ENCODE results near the gene SORBS2.

SORBS2 gene

GRCh38 chr4:185640811-185641675, 171.0 kb downstream of the SORBS2 start:
- Mint-ChIP-seq H3K36me3 (ENCODE audit: low read depth) (peaks cover 3% of the 10 kb centered on the region), H3K4me3 (no peak overlapping the region), H3K9me3 (no peaks in the 10 kb centered on the region), H3K27ac (no peak overlapping the region), H3K4me1 (peaks cover 13% of the 10 kb centered on the region), H3K27me3 (ENCODE audit: low read depth) (peaks cover 5% of the 10 kb centered on the region)
- TF ChIP-seq CTCF (IDR thresholded peaks at IDR 0.05; ENCODE audit: unreplicated experiment in 3 of 3), result peak; percentile 45 to 65 (median 47)

- H3K4me1 Mint-ChIP-seq, result peaks cover 13% of the 10 kb centered on the region
- H3K36me3 Mint-ChIP-seq (ENCODE audit: low read depth), result no peaks in the 10 kb centered on the region
- H3K4me3 Mint-ChIP-seq, result peak overlapping the region in 1 of 3 experiments; percentile 44
- H3K27me3 Mint-ChIP-seq (ENCODE audit: low read depth), result peaks cover 5% of the 10 kb centered on the region
- TF ChIP-seq CTCF (IDR thresholded peaks at IDR 0.05; ENCODE audit: unreplicated experiment in 3 of 3), result no peak
- no peak overlapping the region for H3K27ac Mint-ChIP-seq
- H3K9me3 Mint-ChIP-seq, result no peaks in the 10 kb centered on the region
Observed at GRCh38 chr4:185638548-185639301, 173.3 kb downstream of the SORBS2 start.

- H3K27ac Mint-ChIP-seq, result no peak overlapping the region
- H3K27me3 Mint-ChIP-seq (ENCODE audit: low read depth), result peaks cover 5% of the 10 kb centered on the region
- H3K4me3 Mint-ChIP-seq, result no peak overlapping the region
- no peak for TF ChIP-seq CTCF (IDR thresholded peaks at IDR 0.05; ENCODE audit: unreplicated experiment in 3 of 3)
- no peaks in the 10 kb centered on the region for H3K9me3 Mint-ChIP-seq
- peaks cover 13% of the 10 kb centered on the region for H3K4me1 Mint-ChIP-seq
- H3K36me3 Mint-ChIP-seq (ENCODE audit: low read depth), result no peaks in the 10 kb centered on the region
Observed at GRCh38 chr4:185638093-185638492, 173.9 kb downstream of the SORBS2 start.

- H3K36me3 Mint-ChIP-seq (ENCODE audit: low read depth), result no peaks in the 10 kb centered on the region
- no peaks in the 10 kb centered on the region for H3K9me3 Mint-ChIP-seq
- peaks cover 5% of the 10 kb centered on the region for H3K27me3 Mint-ChIP-seq (ENCODE audit: low read depth)
- no peak for TF ChIP-seq CTCF (IDR thresholded peaks at IDR 0.05; ENCODE audit: unreplicated experiment in 3 of 3)
- H3K4me3 Mint-ChIP-seq, result no peak overlapping the region
- peaks cover 9% of the 10 kb centered on the region for H3K4me1 Mint-ChIP-seq
- no peak overlapping the region for H3K27ac Mint-ChIP-seq
Observed at GRCh38 chr4:185637163-185637875, 174.7 kb downstream of the SORBS2 start.

GRCh38 chr4:185634066-185634652, 177.8 kb downstream of the SORBS2 start:
- H3K27ac Mint-ChIP-seq, result no peak overlapping the region
- peak; percentile 46 to 48 (median 48) for TF ChIP-seq CTCF (IDR thresholded peaks at IDR 0.05; ENCODE audit: unreplicated experiment in 3 of 3)
- no peaks in the 10 kb centered on the region for H3K36me3 Mint-ChIP-seq (ENCODE audit: low read depth)
- no peaks in the 10 kb centered on the region for H3K4me1 Mint-ChIP-seq
- no peak overlapping the region for H3K4me3 Mint-ChIP-seq
- peaks cover 5% of the 10 kb centered on the region for H3K27me3 Mint-ChIP-seq (ENCODE audit: low read depth)
- H3K9me3 Mint-ChIP-seq, result no peaks in the 10 kb centered on the region

Measured in nephron (organoid).